OCI-LY7 (cell line): ENCODE results near the gene OR52I2.

Experiments
- EZH2phosphoT487 ChIP-seq: fragments of 200-600 bp; sonication (generic); IDR thresholded peaks from 2 replicates; pipeline ENCODE4 v1.6.1; 2018; ENCODE audit warnings: low read depth, borderline replicate concordance, mild to moderate bottlenecking, mixed run types, antibody characterized with exemption, low read length, moderate library complexity, mixed read lengths
- TF ChIP-seq, protein P1 (sequence below): fragments of 200-600 bp; sonication (generic); conservative IDR thresholded peaks from 2 replicates; pipeline ENCODE4 v1.5.1; 2014; ENCODE audit warnings: mild to moderate bottlenecking, antibody characterized with exemption, low read length, moderate library complexity, mixed read lengths

DNA sequence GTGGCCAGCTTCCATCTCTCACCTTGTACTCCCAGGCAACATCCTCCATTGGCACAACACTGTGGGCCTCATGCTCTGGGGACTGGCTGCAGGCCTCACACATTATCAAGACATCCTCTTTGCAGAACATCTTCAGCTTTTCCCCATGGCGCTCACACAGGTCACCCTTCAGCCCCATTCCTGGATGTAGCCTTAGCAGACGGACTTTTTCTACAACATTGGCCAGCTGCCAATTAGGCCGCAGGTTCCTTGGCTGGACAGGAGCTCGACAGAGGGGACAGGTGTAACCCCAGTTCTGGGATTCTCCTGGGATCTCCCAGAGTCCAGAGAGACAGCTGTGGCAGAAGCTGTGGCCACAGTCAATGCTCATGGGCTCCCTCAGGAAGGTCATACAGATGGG lies 23.5 kb downstream of the OR52I2 start:
- TF ChIP-seq, protein P1, sequence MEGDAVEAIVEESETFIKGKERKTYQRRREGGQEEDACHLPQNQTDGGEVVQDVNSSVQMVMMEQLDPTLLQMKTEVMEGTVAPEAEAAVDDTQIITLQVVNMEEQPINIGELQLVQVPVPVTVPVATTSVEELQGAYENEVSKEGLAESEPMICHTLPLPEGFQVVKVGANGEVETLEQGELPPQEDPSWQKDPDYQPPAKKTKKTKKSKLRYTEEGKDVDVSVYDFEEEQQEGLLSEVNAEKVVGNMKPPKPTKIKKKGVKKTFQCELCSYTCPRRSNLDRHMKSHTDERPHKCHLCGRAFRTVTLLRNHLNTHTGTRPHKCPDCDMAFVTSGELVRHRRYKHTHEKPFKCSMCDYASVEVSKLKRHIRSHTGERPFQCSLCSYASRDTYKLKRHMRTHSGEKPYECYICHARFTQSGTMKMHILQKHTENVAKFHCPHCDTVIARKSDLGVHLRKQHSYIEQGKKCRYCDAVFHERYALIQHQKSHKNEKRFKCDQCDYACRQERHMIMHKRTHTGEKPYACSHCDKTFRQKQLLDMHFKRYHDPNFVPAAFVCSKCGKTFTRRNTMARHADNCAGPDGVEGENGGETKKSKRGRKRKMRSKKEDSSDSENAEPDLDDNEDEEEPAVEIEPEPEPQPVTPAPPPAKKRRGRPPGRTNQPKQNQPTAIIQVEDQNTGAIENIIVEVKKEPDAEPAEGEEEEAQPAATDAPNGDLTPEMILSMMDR = no peak
- TF ChIP-seq EZH2phosphoT487 = no peak
